ENCODE data around the gene PICK1.

Gene PICK1

GRCh38 chr22:38032681-38033521, 24.3 kb upstream of the PICK1 start:
- DNase-seq (ENCODE audit: low read depth) = no peak
- TF ChIP-seq CTCF (IDR thresholded peaks at IDR 0.05; ENCODE audit: low read depth, low read length, missing control alignments) = no peak
- H3K4me3 ChIP-seq (ENCODE audit: low read depth, low read length) = no peak overlapping the region

- DNase-seq (ENCODE audit: low read depth) = no peak
- no peak overlapping the region for H3K4me3 ChIP-seq (ENCODE audit: low read depth, low read length)
- no peak for TF ChIP-seq CTCF (IDR thresholded peaks at IDR 0.05; ENCODE audit: low read depth, low read length, missing control alignments)
These were observed 23.5 kb upstream of the PICK1 start for GRCh38 chr22:38033522-38034277.

GRCh38 chr22:38034278-38034882, 22.8 kb upstream of the PICK1 start:
- no peak overlapping the region for H3K4me3 ChIP-seq (ENCODE audit: low read depth, low read length)
- no peak for DNase-seq (ENCODE audit: low read depth)
- no peak for TF ChIP-seq CTCF (IDR thresholded peaks at IDR 0.05; ENCODE audit: low read depth, low read length, missing control alignments)

GRCh38 chr22:38034884-38035529, 22.2 kb upstream of the PICK1 start:
- no peak overlapping the region for H3K4me3 ChIP-seq (ENCODE audit: low read depth, low read length)
- no peak for TF ChIP-seq CTCF (IDR thresholded peaks at IDR 0.05; ENCODE audit: low read depth, low read length, missing control alignments)
- no peak for DNase-seq (ENCODE audit: low read depth)

GRCh38 chr22:38035530-38035885, 21.7 kb upstream of the PICK1 start:
- DNase-seq (ENCODE audit: low read depth) = no peak
- H3K4me3 ChIP-seq (ENCODE audit: low read depth, low read length) = no peak overlapping the region

More at GRCh38 chr22:38035530-38035885, 21.7 kb upstream of the PICK1 start:
- no peak for TF ChIP-seq CTCF (IDR thresholded peaks at IDR 0.05; ENCODE audit: low read depth, low read length, missing control alignments)

Data from GM12864 (cell line).